ENCODE measurements around the gene ARMH4.

GRCh38 chr14:58068306-58068705 is 83.7 kb downstream of the ARMH4 start:
- TF ChIP-seq CTCF (IDR thresholded peaks at IDR 0.05; ENCODE audit: low read depth, low read length, poor library complexity, severe bottlenecking) = no peak
- no peak for TF ChIP-seq EZH2phosphoT487 (IDR thresholded peaks at IDR 0.05; ENCODE audit: borderline replicate concordance, low read length)

All from DOHH2 (cell line).